Smooth muscle cell of the brain vasculature (primary cell): ENCODE results near the gene AP1M2.
"Not testable (repeated sequence)": the region's sequence is repeated elsewhere in the genome, so short reads cannot be mapped to it uniquely, and the experiment has no call there.

Experiments used
- DNase-seq: peaks from one replicate; pipeline ENCODE4 v3.0.0-alpha.2; 2012; ENCODE audit warnings: low read depth, low spot score

AP1M2 gene

DNA sequence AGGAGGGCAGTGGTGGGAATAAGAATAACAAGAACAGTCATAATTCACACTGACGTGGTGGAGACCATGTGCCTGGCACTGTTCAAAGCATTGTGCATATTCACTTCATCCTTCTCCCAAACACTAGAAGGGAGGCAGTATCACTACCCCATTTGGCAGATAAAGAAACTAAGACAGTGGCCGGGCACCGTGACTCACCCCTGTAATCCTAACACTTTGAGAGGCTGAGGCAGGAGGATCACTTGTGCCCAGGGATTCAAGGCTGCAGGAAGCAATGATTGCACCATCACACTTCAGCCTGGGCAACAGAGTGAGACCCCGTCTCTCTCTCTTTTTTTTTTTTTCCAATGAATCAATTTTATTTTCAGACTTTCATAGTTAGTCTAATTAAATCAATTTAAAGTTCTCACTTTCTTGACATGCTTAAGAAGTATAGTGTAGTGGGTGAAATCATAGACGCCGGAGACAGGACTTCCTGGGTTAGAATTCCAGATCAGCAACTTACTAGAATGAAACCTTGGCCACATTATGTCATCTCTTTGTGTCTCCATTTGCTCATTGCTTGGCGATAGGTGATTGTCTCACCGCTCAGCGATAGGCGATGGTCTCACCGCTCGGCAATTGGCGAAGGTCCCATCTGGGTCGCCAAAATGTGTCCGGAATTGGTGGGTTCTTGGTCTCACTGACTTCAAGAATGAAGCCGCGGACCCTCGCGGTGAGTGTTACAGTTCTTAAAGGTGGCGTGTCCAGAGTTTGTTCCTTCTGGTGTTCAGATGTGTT is 48.7 kb downstream of the AP1M2 start:
- no peak for DNase-seq

DNA sequence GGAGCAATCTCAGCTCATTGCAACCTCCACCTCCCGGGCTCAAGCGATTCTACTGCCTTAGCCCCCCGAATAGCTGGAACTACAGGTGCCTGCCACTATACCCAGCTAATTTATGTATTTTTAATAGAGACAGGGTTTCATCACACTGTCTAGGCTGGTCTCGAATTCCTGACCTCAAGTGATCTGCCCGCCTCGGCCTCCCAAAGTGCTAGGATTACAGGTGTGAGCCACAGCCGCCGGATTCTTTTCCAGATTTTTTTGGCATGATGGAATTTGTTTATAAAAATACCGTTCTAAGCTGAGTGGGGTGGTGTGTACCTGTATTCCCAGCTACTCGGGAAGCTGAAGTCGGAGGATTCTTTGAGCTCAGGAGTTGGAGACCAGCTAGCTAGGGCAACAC is 49.4 kb downstream of the AP1M2 start:
- DNase-seq = no peak

DNA sequence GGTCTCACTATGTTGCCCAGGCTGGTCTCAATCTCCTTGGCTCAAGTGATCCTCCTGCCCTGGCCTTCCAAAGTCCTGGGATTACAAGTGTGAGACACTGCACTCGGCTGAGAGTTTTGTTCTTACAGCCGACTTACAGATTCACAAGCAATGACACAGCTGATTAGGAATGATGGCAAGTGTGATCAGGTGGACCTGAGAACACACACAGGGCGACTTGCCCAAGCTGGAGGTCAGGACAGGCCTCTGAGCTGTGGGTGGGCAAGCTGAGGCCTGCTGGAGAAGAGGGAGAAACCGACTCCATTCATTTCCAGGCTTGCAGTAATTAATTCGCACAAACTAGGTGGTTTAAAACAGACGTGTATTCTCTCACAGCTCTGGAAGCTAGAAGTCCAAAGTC is 51.5 kb downstream of the AP1M2 start:
- DNase-seq = no peak

DNA sequence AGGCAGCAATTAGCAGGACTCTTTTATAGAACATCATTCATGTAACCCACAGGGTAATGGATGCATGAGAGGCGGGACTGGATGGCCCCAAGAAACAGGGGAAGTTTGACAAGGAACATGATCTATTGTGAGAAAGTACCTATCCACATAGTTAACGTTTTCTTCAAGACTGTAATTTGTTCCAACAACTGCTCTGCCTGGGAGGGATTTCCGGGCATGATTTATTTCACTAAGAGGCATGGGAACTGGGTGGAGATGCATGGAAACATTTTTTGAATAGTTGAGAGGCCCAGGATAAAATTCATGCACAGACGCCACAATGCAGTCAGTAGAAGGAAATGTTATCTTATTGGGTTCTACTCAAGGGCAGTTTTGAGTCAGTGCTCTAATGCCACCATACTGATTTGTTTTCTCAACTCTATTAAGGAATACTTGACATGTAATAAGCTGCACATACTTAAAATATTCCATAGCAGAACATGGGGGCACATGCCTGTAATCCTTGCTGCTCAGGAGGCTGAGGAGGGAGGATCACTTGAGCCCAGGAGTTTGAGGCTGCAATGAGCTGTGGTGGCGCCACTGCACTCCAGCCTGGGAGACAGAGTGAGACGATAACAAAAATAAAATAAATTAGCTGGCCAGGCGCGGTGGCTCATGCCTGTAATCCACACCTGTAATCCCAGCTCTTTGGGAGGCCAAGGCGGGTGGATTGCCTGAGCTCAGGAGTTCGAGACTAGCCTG is 53.3 kb downstream of the AP1M2 start:
- DNase-seq = no peak

DNA sequence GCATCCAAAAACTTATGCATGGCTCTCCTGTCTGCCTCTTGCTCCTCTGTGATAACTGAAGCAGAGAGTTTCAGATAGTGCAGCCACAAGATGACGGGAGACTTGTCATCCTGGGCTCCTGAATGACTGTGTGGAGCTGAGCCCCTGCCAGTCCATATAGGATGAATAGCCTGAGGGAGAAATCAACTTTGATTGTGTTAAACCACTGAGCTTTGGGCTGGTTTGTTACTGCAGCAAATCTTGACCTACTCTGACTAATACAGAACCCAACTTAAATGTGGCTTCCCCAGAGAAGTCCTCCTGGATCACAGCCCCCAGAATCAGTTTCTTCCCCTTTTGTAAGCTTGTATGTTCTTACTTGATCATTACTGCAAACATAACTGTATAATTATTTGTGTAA is 54.7 kb downstream of the AP1M2 start:
- no peak for DNase-seq

DNA sequence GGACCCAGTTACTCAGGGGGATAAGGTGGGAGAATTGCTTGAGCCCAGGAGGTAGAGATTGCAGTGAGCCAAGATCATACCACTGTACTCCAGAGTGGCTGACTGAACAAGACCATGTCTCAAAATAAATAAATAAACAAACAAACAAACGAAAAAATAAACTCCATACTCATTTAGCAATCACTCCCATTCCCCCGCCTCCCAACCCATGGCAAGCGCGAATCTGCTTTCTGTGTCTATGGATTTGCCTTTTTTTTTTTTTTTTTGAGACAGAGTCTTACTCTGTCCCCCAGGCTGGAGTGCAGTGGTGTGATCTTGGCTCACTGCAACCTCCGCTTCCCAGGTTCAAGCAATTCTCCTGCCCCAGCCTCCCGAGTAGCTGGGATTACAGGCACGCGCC is 60.2 kb downstream of the AP1M2 start:
- not testable (repeated sequence) for DNase-seq

DNA sequence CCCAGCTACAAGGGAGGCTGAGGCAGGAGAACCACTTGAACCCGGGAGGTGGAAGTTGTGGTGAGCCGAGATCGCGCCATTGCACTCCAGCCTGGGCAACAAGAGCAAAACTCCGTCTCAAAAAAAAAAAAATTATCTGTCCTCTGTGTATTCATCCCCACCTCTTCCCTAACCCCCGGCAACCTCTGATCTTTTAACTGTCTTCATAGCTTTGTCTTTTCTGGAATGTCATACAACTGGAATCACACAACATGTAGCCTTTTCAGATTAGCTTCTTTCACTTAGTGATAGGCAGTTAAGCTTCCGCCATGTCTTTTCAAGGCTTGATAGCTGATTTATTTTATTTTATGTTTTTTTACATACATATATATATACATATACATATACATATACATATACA is 61.5 kb downstream of the AP1M2 start:
- no peak for DNase-seq

DNA sequence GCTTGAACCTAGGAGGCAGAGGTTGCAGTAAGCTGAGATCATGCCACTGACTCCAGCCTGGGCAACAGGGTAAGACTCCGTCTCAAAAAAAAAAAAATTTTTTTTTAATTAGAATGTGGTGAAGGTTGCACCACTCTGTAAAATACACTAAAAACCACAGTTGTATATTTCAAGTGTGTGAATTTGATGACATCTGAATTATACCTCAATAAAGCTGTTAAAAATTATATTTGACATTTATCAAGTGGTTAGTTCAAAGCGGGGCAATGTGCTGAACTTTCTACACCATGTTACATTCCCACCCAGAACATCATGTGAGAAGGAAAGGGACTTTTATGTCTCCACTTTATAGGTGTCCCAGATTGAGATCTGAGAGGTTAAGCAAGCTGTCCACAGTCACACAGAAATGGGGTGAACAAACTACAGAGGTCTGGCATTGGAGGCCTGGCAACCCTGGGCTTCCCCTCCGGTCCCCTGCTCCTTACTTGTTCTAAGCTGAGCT is 63.9 kb downstream of the AP1M2 start:
- no peak for DNase-seq
